Fibroblast of villous mesenchyme (primary cell): ENCODE measurements around the gene ZDHHC3. TPM values are rescaled to one million over a fixed set of nuclear protein-coding genes. Genes with fewer than 3 reads are reported as not detected.
A peak's percentile ranks its signal among the peaks of the same experiment; 100 is the strongest.

ENCODE experiments used
- DNase-seq: peaks from one replicate; pipeline ENCODE4 v3.0.0-alpha.2; 2010; ENCODE audit warnings: low read depth
- H3K4me3 ChIP-seq: 2 replicates; pipeline ENCODE4 v1.5.1; 2011; ENCODE audit warnings: low read depth, mild to moderate bottlenecking, low read length
- CTCF ChIP-seq: IDR thresholded peaks from 2 replicates; pipeline ENCODE4 v1.5.1; 2012; ENCODE audit warnings: low read depth, mild to moderate bottlenecking, low read length; ENCODE audit not compliant: insufficient read depth
- total RNA-seq: library from RNA; depleted of rRNA; stranded (reverse); fragments of >200 nt; gene quantifications from 2 replicates; pipeline ENCODE4 v1.2.3, GENCODE V29; 2012

ZDHHC3 gene
- total RNA-seq, 1 donor = 60.0 TPM

DNA sequence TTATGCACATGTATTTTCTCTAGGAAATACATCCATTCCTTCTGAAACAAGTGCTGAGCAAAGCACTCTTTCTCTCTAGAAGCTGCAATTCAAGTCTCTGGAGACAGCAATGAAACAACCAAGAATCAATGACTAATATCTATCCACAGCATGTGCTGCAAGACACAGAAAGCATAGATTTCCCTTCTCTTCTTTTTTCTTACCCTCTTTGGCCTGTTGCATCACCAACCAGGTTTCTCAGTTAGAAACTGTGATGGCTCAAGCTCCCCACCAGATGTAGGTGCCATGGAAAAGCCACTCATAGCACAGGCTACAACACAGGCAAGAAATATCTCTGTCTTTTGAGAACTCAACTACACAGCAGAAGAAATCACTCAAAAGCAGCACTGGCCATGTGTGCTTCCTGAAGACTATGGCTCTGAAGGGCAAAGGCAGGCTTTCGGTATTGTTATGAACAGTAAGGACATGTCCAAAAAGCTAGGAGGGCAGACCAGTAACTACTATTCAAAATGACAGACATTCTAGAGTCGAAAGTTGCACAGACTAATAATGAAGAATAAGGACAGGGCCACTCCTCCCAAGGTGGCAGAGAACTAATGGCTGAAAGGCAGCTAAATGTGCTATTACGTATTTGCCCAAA is 15.5 kb downstream of the ZDHHC3 start:
- TF ChIP-seq CTCF = no peak
- DNase-seq = no peak
- H3K4me3 ChIP-seq = no peak overlapping the region

GRCh38 chr3:44958386-44958785 is 17.6 kb downstream of the ZDHHC3 start:
- TF ChIP-seq CTCF = no peak
- DNase-seq = no peak
- H3K4me3 ChIP-seq = no peak overlapping the region

GRCh38 chr3:44957986-44958385 is 18.0 kb downstream of the ZDHHC3 start:
- H3K4me3 ChIP-seq = no peak overlapping the region
- no peak for DNase-seq
- no peak for TF ChIP-seq CTCF

DNA sequence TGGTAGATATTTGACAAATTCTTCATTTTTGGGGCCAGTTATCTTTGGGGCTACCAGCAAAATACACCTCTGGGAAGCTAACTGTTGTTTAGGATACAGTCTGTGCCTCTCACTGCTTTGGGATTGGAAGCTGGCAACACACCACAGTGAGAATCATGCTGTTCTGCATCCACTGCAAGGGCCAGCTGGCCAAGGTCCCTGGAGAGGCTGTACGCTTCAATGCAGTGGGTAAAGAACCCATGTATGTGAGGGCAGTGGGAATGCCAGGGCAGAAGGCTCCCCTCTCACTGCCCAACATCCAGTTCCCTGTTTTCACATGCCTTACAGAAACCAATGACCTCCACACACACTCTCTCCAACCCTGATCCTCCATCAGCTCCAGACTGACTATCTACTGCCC is 20.1 kb downstream of the ZDHHC3 start:
- no peak for TF ChIP-seq CTCF
- no peak overlapping the region for H3K4me3 ChIP-seq
- no peak for DNase-seq

- DNase-seq = peak; percentile 34
- H3K4me3 ChIP-seq = no peak overlapping the region
- no peak for TF ChIP-seq CTCF
Measured at GRCh38 chr3:44954962-44955361, 21.0 kb downstream of the ZDHHC3 start.

GRCh38 chr3:44954304-44954703 is 21.7 kb downstream of the ZDHHC3 start:
- DNase-seq = no peak
- TF ChIP-seq CTCF = no peak
- H3K4me3 ChIP-seq = no peak overlapping the region

- no peak overlapping the region for H3K4me3 ChIP-seq
- no peak for TF ChIP-seq CTCF
- no peak for DNase-seq
Measured at GRCh38 chr3:44952689-44953088, 23.3 kb downstream of the ZDHHC3 start.
